Upper lobe of left lung (tissue), 6 donors: Measurements from ENCODE around the gene USP2. TPM values are rescaled to one million over a fixed set of nuclear protein-coding genes. Genes with fewer than 3 reads are reported as not detected.

ENCODE experiments used
- ATAC-seq, 2 donors: fragments of 200-7000 bp; cut with Tn5 transposase; one replicate each; pipeline ENCODE4 v1.9.1; 2022; ENCODE audit warnings: mild to moderate bottlenecking in 2 of 2, moderate library complexity in 2 of 2; ENCODE audit not compliant: low FRiP score in 2 of 2
- DNase-seq, 2 donors: peaks; one replicate each; pipeline ENCODE4 v3.0.0-alpha.2; 2019 to 2020
- H3K27ac ChIP-seq, 4 donors: fragments of 200-600 bp; sonication (generic); one replicate each; pipeline ENCODE4 v1.5.1; 2016 to 2019
- H3K27me3 ChIP-seq, 4 donors: fragments of 200-600 bp; sonication (generic); one replicate each; pipeline ENCODE4 v1.5.1; 2017 to 2019
- H3K36me3 ChIP-seq, 4 donors: fragments of 200-600 bp; sonication (generic); one replicate each; pipeline ENCODE4 v1.5.1; 2016 to 2019
- H3K4me1 ChIP-seq, 4 donors: fragments of 200-600 bp; sonication (generic); one replicate each; pipeline ENCODE4 v1.5.1; 2018 to 2019
- H3K4me3 ChIP-seq, 4 donors: fragments of 200-600 bp; sonication (generic); one replicate each; pipeline ENCODE4 v1.5.1; 2017 to 2019; ENCODE audit warnings: mild to moderate bottlenecking in 2 of 4, moderate library complexity in 1 of 4
- H3K9me3 ChIP-seq, 4 donors: fragments of 200-600 bp; sonication (generic); one replicate each; pipeline ENCODE4 v1.5.1; 2018 to 2019
- EP300 ChIP-seq, 4 donors: sonication (generic); formaldehyde crosslinking; IDR thresholded peaks; one replicate each; pipeline ENCODE4 v1.5.1; 2017; ENCODE audit warnings: antibody characterized with exemption in 4 of 4, control low read depth in 2 of 4
- POLR2A ChIP-seq, 4 donors: fragments of 450-650 bp; IDR thresholded peaks; one replicate each; pipeline ENCODE4 v1.5.1; 2016 to 2017; ENCODE audit warnings: antibody characterized with exemption in 4 of 4, mild to moderate bottlenecking in 2 of 4
- POLR2AphosphoS5 ChIP-seq, 2 donors: sonication (generic); formaldehyde crosslinking; IDR thresholded peaks; one replicate each; pipeline ENCODE4 v1.5.1; 2017; ENCODE audit warnings: antibody characterized with exemption in 2 of 2
- WGBS, 2 donors: methylation state at CpG; one replicate each; pipeline ENCODE4 v1.1.5; 2017 to 2018; 5-methylcytosine and 5-hydroxymethylcytosine counted together
- total RNA-seq, 6 donors: library from RNA; depleted of rRNA in 4 of 6; stranded (reverse); fragments of >200 nt in 4 of 6; gene quantifications; one replicate each; pipeline versions ENCODE4 v1.1.0 to v1.2.1, GENCODE V29; 2016 to 2021
- TF ChIP-seq, protein P1 (sequence below), 6 experiments: fragments of 450-650 bp in 4 of 6; fragments of 200-600 bp in 2 of 6; sonication (generic) in 2 of 6; IDR thresholded peaks; one replicate each; pipeline ENCODE4 v1.5.1; 2016 to 2019; ENCODE audit warnings: antibody characterized with exemption in 6 of 6
- donor health status: DM: no; HTN: no; CAD: no; lungs with moderate emphysema.
- donor health status: DM: no; HTN: yes; CAD: no; lungs with severe emphysema.

Gene USP2
- total RNA-seq, 6 donors from 2014 or later = 1.7 to 5.0 (median 3.0) TPM

- TF ChIP-seq, protein P1, sequence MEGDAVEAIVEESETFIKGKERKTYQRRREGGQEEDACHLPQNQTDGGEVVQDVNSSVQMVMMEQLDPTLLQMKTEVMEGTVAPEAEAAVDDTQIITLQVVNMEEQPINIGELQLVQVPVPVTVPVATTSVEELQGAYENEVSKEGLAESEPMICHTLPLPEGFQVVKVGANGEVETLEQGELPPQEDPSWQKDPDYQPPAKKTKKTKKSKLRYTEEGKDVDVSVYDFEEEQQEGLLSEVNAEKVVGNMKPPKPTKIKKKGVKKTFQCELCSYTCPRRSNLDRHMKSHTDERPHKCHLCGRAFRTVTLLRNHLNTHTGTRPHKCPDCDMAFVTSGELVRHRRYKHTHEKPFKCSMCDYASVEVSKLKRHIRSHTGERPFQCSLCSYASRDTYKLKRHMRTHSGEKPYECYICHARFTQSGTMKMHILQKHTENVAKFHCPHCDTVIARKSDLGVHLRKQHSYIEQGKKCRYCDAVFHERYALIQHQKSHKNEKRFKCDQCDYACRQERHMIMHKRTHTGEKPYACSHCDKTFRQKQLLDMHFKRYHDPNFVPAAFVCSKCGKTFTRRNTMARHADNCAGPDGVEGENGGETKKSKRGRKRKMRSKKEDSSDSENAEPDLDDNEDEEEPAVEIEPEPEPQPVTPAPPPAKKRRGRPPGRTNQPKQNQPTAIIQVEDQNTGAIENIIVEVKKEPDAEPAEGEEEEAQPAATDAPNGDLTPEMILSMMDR (IDR thresholded peaks at IDR 0.05) = no peak
- TF ChIP-seq POLR2AphosphoS5 (IDR thresholded peaks at IDR 0.05) = no peak
- no peak for TF ChIP-seq EP300 (IDR thresholded peaks at IDR 0.05)
- TF ChIP-seq POLR2A (IDR thresholded peaks at IDR 0.05) = no peak
- 76 to 86% methylated on average over 9 of the region's 9 CpGs for WGBS, 2 donors
- H3K4me3 ChIP-seq = no peak overlapping the region
- H3K4me1 ChIP-seq = peaks cover 29 to 48% (median 40%) of the 10 kb centered on the region in 4 donors
- H3K9me3 ChIP-seq = no peaks in the 10 kb centered on the region
- no peaks in the 10 kb centered on the region for H3K36me3 ChIP-seq
- peak overlapping the region in 1 of 4 donors; percentile 30 for H3K27ac ChIP-seq
- ATAC-seq (peak in 1 of 2 donors; percentile 14), DNase-seq (no peak)
- peaks cover 0 to 12% (median 1%) of the 10 kb centered on the region in 4 donors for H3K27me3 ChIP-seq
These were observed 13.8 kb downstream of the USP2 start for GRCh38 chr11:119367661-119368120.

GRCh38 chr11:119366690-119367620 is 14.5 kb downstream of the USP2 start:
- WGBS, 2 donors = 82 to 91% methylated on average over 7 to 8 of the region's 11 CpGs
- no peak for TF ChIP-seq POLR2AphosphoS5 (IDR thresholded peaks at IDR 0.05)
- TF ChIP-seq, protein P1 (IDR thresholded peaks at IDR 0.05) = no peak
- no peak overlapping the region for H3K4me3 ChIP-seq
- DNase-seq (no peak), ATAC-seq (no peak)
- H3K27ac ChIP-seq = no peak overlapping the region
- peaks cover 0 to 12% (median 1%) of the 10 kb centered on the region in 4 donors for H3K27me3 ChIP-seq
- peaks cover 29 to 55% (median 41%) of the 10 kb centered on the region in 4 donors for H3K4me1 ChIP-seq
- H3K9me3 ChIP-seq = no peaks in the 10 kb centered on the region
- H3K36me3 ChIP-seq = no peaks in the 10 kb centered on the region

- H3K27me3 ChIP-seq = peaks cover 0 to 12% (median 1%) of the 10 kb centered on the region in 4 donors
- TF ChIP-seq POLR2AphosphoS5 (IDR thresholded peaks at IDR 0.05) (no peak), EP300 (IDR thresholded peaks at IDR 0.05) (no peak), POLR2A (IDR thresholded peaks at IDR 0.05) (no peak)
- TF ChIP-seq, protein P1 (IDR thresholded peaks at IDR 0.05) = no peak
- H3K4me1 ChIP-seq = peaks cover 24 to 56% (median 44%) of the 10 kb centered on the region in 4 donors
- no peaks in the 10 kb centered on the region for H3K36me3 ChIP-seq
- DNase-seq (no peak), ATAC-seq (no peak)
- no peak overlapping the region for H3K4me3 ChIP-seq
- H3K27ac ChIP-seq = peak overlapping the region in 1 of 4 donors; percentile 21
- WGBS, 2 donors = 82 to 85% methylated on average over 6 of the region's 6 CpGs
- no peaks in the 10 kb centered on the region for H3K9me3 ChIP-seq
These were observed 16.4 kb downstream of the USP2 start for GRCh38 chr11:119365071-119365591.

DNA sequence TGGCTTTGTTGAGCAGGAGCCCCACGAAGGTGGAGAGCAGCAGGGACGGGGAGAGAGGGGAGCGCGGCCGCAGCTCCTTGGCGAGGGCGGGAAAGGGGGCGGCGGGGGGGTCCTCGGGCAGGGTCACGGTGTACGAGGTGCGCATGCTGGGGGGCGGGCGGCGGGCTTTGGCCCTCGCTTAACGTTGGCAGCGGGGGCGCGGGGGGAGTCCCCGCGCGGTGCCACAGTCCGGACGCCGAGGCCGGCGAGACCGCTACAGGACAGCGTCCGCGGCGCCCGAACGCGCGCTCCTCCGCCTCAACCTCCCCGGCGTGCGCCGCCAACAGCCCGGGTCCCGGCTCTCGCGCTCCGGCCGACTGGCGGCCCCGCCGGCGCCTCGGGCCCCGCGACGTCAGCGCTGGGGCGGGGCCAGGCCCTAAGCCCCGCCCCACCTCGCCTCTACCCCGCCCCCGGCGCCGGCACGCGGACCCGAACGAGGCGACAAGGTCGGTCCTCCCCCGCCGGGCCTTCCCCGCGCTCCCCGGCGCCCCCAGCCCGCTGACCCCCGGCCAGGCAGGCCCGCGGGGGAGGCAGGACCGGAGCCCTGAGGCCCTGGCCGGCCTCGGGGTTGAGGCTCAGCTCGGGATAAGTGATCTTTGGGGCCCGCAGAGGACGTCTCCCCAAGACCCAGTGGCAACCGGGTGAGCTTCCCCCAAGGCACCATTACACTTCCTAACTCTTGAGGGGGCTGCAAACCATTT is 17.5 kb downstream of the USP2 start:
- H3K27me3 ChIP-seq = peaks cover 0 to 12% (median 1%) of the 10 kb centered on the region in 4 donors
- peak; percentile 55 to 94 for DNase-seq
- H3K4me1 ChIP-seq = peaks cover 23 to 49% (median 35%) of the 10 kb centered on the region in 4 donors
- no peaks in the 10 kb centered on the region for H3K36me3 ChIP-seq
- H3K27ac ChIP-seq = peak overlapping the region in 3 of 4 donors; percentile 40 to 67 (median 46)
- TF ChIP-seq, protein P1 (IDR thresholded peaks at IDR 0.05) = no peak
- TF ChIP-seq POLR2AphosphoS5 (IDR thresholded peaks at IDR 0.05) (no peak), POLR2A (IDR thresholded peaks at IDR 0.05) (peak in 1 of 4 donors; percentile 21)
- WGBS, 2 donors = 8% methylated on average over 18 of the region's 88 CpGs; no CpG with 5 or more reads in 1 of the 2 donors
- peak overlapping the region in 3 of 4 donors; percentile 47 to 57 (median 57) for H3K4me3 ChIP-seq
- H3K9me3 ChIP-seq = no peaks in the 10 kb centered on the region
- peak in 1 of 2 donors; percentile 87 for ATAC-seq
